22Rv1 (cell line): ENCODE results near the gene MIAT.

Experiments used
- H3K27ac ChIP-seq: fragments of 450-650 bp; 2 replicates; pipeline ENCODE4 v1.5.1; 2017
- ZFX ChIP-seq: fragments of 450-650 bp; IDR thresholded peaks from 2 replicates; pipeline ENCODE4 v1.6.1; 2017; ENCODE audit warnings: antibody characterized with exemption, borderline replicate concordance
- TF ChIP-seq, protein P1 (sequence below): fragments of 450-650 bp; IDR thresholded peaks from 2 replicates; pipeline ENCODE4 v1.5.1; 2017; ENCODE audit warnings: mild to moderate bottlenecking

The MIAT gene

DNA sequence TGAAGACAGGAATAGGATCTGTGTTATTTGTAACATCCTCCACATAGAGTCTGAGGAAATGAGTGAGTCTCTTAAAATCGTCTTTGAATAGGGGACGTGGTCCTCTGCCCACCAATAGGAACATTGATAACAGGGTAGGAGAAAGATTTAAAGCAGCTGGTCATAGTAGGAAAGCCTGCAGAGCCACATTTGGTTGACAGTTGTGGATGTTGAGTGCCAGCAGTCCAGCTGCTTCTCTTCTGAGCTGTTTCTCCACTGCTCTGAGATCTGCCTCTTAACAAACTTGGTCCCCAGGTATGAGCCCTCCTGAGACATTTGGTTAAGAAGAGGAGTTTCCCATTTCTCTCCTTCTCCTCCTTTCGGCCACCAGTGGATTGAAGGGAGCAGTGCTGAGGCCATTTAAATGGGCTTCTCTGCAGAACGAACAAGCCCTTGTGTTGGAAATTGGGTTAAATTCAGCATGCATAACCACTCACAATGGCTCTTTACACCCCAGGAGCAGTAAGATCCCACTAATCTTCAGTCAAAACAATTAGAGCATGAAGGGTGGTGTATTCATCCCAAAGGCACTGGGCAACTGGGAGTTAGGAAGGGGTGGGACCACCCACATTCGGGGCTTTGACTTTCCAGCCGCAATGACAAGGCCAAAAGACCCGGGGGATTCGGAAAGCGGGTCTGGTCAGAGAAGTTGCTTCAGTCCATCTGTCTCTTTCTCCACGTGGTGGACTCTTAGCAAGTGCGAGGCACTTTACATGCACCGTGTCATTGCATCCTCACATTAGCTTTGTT is 32.3 kb downstream of the MIAT start:
- TF ChIP-seq, protein P1, sequence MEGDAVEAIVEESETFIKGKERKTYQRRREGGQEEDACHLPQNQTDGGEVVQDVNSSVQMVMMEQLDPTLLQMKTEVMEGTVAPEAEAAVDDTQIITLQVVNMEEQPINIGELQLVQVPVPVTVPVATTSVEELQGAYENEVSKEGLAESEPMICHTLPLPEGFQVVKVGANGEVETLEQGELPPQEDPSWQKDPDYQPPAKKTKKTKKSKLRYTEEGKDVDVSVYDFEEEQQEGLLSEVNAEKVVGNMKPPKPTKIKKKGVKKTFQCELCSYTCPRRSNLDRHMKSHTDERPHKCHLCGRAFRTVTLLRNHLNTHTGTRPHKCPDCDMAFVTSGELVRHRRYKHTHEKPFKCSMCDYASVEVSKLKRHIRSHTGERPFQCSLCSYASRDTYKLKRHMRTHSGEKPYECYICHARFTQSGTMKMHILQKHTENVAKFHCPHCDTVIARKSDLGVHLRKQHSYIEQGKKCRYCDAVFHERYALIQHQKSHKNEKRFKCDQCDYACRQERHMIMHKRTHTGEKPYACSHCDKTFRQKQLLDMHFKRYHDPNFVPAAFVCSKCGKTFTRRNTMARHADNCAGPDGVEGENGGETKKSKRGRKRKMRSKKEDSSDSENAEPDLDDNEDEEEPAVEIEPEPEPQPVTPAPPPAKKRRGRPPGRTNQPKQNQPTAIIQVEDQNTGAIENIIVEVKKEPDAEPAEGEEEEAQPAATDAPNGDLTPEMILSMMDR: no peak
- TF ChIP-seq ZFX: no peak
- no peak overlapping the region for H3K27ac ChIP-seq

GRCh38 chr22:26690654-26691376 is 33.4 kb downstream of the MIAT start:
- TF ChIP-seq ZFX: no peak
- TF ChIP-seq, protein P1: no peak

DNA sequence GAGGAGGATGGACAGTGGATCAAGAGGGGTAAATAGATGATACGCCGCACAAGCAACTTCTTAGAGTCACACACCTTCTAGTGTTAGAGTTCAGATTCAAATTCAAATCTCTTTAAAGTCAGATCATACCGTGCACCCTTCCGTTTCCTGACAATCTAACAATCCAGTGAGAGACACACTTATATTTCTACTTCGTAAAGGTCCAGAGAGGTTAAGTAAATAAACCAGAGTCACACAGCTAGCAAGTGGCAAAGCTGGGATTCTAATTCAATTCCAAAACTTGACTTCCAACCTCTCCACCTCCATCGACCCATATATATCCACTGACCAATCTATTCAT is 34.0 kb downstream of the MIAT start:
- no peak overlapping the region for H3K27ac ChIP-seq
- no peak for TF ChIP-seq ZFX
- TF ChIP-seq, protein P1: no peak

More at GRCh38 chr22:26690654-26691376, 33.4 kb downstream of the MIAT start:
- no peak overlapping the region for H3K27ac ChIP-seq

GRCh38 chr22:26692215-26692614 is 34.8 kb downstream of the MIAT start:
- no peak overlapping the region for H3K27ac ChIP-seq
- TF ChIP-seq, protein P1: no peak
- no peak for TF ChIP-seq ZFX

DNA sequence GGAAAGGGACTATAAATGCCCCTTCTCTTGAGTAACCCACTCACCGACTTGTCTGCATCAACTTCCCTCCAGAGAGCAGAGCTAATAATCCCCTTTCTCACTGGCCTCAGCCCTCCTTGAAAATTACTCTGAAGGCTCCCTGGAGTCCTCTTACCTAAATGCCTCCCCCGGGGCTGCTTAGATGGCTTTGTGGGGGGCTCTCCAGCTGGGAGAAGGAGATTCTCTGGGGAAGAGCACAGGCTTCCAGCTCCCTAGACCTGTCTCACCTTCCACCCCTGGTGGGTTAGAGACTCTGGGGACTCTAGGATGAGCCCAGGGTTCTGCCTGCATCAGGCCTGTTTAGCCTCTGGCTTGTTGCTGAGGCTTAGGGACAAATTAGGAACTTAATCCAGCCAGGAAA is 39.8 kb downstream of the MIAT start:
- TF ChIP-seq, protein P1: no peak
- no peak for TF ChIP-seq ZFX
- no peak overlapping the region for H3K27ac ChIP-seq

GRCh38 chr22:26700462-26700861 is 43.1 kb downstream of the MIAT start:
- no peak overlapping the region for H3K27ac ChIP-seq

More at GRCh38 chr22:26700462-26700861, 43.1 kb downstream of the MIAT start:
- TF ChIP-seq ZFX: no peak
- TF ChIP-seq, protein P1: no peak
